Stomach (tissue), 19 donors: ENCODE measurements around the gene PRRT3. TPM values are rescaled to one million over a fixed set of nuclear protein-coding genes. Genes with fewer than 3 reads are reported as not detected.

ENCODE experiments used
- DNase-seq, 2 donors: peaks; one replicate each; pipeline versions ENCODE4 v3.0.0 to v3.0.0-alpha.2; 2013 to 2019
- H3K27ac ChIP-seq, 5 donors: fragments of 200-600 bp in 4 of 5; sonication (generic) in 4 of 5; one replicate each; pipeline ENCODE4 v1.5.1; 2013 to 2019; ENCODE audit warnings: mild to moderate bottlenecking in 1 of 5, moderate library complexity in 1 of 5
- H3K27me3 ChIP-seq, 3 donors: fragments of 200-600 bp; sonication (generic); one replicate each; pipeline ENCODE4 v1.5.1; 2017 to 2019; ENCODE audit warnings: mixed run types in 1 of 3
- H3K36me3 ChIP-seq, 4 donors: fragments of 200-600 bp; sonication (generic); 1 replicate in 3 of 4; 2 replicates in 1 of 4; pipeline ENCODE4 v1.5.1; 2016 to 2019
- H3K4me1 ChIP-seq, 4 donors: fragments of 200-600 bp; sonication (generic); one replicate each; pipeline ENCODE4 v1.5.1; 2016 to 2019
- H3K4me3 ChIP-seq, 4 donors: fragments of 200-600 bp; sonication (generic) in 3 of 4; one replicate each; pipeline ENCODE4 v1.5.1; 2016 to 2019; ENCODE audit warnings: mild to moderate bottlenecking in 1 of 4
- H3K9me3 ChIP-seq, 4 donors: fragments of 200-600 bp; sonication (generic); one replicate each; pipeline ENCODE4 v1.5.1; 2016 to 2019
- CTCF ChIP-seq, 7 experiments: fragments of 450-650 bp in 4 of 7; fragments of 200-600 bp in 3 of 7; sonication (generic) in 3 of 7; IDR thresholded peaks; one replicate each; pipeline ENCODE4 v1.5.1; 2016 to 2019; ENCODE audit warnings: antibody characterized with exemption in 7 of 7, control low read depth in 2 of 7, mild to moderate bottlenecking in 1 of 7
- EP300 ChIP-seq: sonication (generic); formaldehyde crosslinking; IDR thresholded peaks from one replicate; pipeline ENCODE4 v1.6.1; 2017; ENCODE audit warnings: antibody characterized with exemption
- POLR2A ChIP-seq, 4 donors: fragments of 450-650 bp; IDR thresholded peaks; one replicate each; pipeline ENCODE4 v1.6.1; 2016; ENCODE audit warnings: antibody characterized with exemption in 4 of 4, control low read depth in 2 of 4, mild to moderate bottlenecking in 1 of 4, moderate library complexity in 1 of 4
- POLR2AphosphoS5 ChIP-seq, 3 donors: sonication (generic); formaldehyde crosslinking; IDR thresholded peaks; one replicate each; pipeline ENCODE4 v1.6.1; 2016; ENCODE audit warnings: antibody characterized with exemption in 3 of 3
- WGBS, 5 donors: extraction: QIAGEN DNeasy Blood & Tissue Kit in 3 of 5; methylation state at CpG; one replicate each; pipeline versions ENCODE4 v1.1.5 to v1.1.7; 2013 to 2018; 5-methylcytosine and 5-hydroxymethylcytosine counted together
- intact Hi-C: fragments of 100-400 bp; cut with DNase I; formaldehyde crosslinking; loops from one replicate; pipeline ENCODE4 v1.15.1; 2023; ENCODE audit warnings: low total_unique reads
- long read RNA-seq, 10 donors: transcript quantifications; one replicate each; lab custom pipeline, GENCODE V29; 2026
- polyA plus RNA-seq, 3 donors: library from polyadenylated mRNA; stranded (reverse); fragments of 200-250 nt; gene quantifications; one replicate each; pipeline ENCODE4 v1.2.3, GENCODE V29; 2013
- total RNA-seq, 5 donors: library from RNA; depleted of rRNA; stranded (reverse); fragments of >200 nt; gene quantifications; one replicate each; pipeline versions ENCODE4 v1.1.0 to v1.2.3, GENCODE V29; 2014 to 2016
- donor health status: healthy with polysubstance abuse.
- donor health status: Bipolar disorder and iron deficiency.
- donor health status: healthy.

The PRRT3 gene
- total RNA-seq (10 to 100 TPM in 1 of 5 donors, 1 to 10 TPM in 2, under 1 TPM in 2; 0.58 to 31.6 (median 5.4) TPM), polyA plus RNA-seq (under 1 TPM; 0.44 to 0.92 (median 0.80) TPM)
- long read RNA-seq, donor 1 = 0 reads
- long read RNA-seq, donor 2, partial matches to known transcripts = 0 of 1 reads
- long read RNA-seq, donor 2, other reads (novel, unspliced or antisense) = 0 of 1 reads
- long read RNA-seq, donor 3 = 0 reads
- long read RNA-seq, donor 4 = 0 reads
- long read RNA-seq, donor 5 = 0 reads
- long read RNA-seq, donor 6 = 0 reads
- long read RNA-seq, donor 7 = 0 reads
- long read RNA-seq, donor 8 = 0 reads
- long read RNA-seq, donor 9 = 0 reads
- long read RNA-seq, donor 10 = 0 reads

GRCh38 chr3:9951962-9952805 lies at the start of gene PRRT3:
Gene PRRT3, minus strand, starts transcription at chr3:9952408. Its CDS starts 2,293 bp downstream, at chr3:9950115.
- H3K4me1 ChIP-seq = peaks cover 14 to 46% (median 34%) of the 10 kb centered on the region in 4 donors
- no peaks in the 10 kb centered on the region for H3K27me3 ChIP-seq
- intact Hi-C loops = no loop called here
- H3K4me3 ChIP-seq = peak within 1 kb of the TSS; percentile 54 to 65 (median 57)
- H3K9me3 ChIP-seq = no peaks in the 10 kb centered on the region
- no peak within 1 kb of the TSS for H3K27ac ChIP-seq
- TF ChIP-seq POLR2AphosphoS5 (IDR thresholded peaks at IDR 0.05) (no peak), EP300 (no peak), POLR2A (IDR thresholded peaks at IDR 0.05) (no peak), CTCF (IDR thresholded peaks at IDR 0.05) (no peak)
- H3K36me3 ChIP-seq = peaks cover 0 to 8% (median 2%) of the 10 kb centered on the region in 4 donors
- DNase-seq = peak; percentile 45 to 81
- 3 to 6% (median 3%) methylated on average over 34 to 50 of the region's 52 CpGs for WGBS, 5 donors

DNA sequence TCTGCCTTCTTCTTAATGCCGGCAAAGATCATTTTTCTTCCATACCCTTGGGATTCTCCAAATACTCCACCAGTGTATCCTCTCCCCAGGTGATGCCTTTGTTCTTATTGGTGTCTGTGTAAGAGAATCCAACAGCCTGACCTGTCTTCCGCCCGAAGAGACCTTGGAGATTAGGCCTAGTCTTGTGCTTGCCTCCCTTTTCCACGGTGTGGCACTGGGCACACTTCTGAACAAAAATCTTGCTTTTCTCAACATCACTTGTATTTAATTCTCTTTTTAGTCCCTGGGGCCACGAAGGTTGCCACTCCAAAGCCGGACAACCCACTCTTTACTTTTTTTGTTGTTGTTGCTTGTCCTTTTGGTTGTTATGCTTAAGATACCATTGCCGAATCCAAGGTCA lies 48.5 kb upstream of the PRRT3 start:
- Histone ChIP-seq H3K4me1 (no peaks in the 10 kb centered on the region), H3K36me3 (peaks cover 0 to 28% (median 14%) of the 10 kb centered on the region in 4 donors), H3K27ac (no peak overlapping the region), H3K27me3 (no peaks in the 10 kb centered on the region), H3K9me3 (no peaks in the 10 kb centered on the region), H3K4me3 (no peak overlapping the region)
- DNase-seq = peak in 1 of 2 donors; percentile 13
- intact Hi-C loops = no loop called here
- TF ChIP-seq EP300 = no peak
- no peak for TF ChIP-seq POLR2AphosphoS5 (IDR thresholded peaks at IDR 0.05)
- TF ChIP-seq CTCF (IDR thresholded peaks at IDR 0.05) = no peak
- no peak for TF ChIP-seq POLR2A (IDR thresholded peaks at IDR 0.05)
- 96 to 99% (median 97%) methylated on average over 7 of the region's 7 CpGs for WGBS, 5 donors

GRCh38 chr3:9994086-9994844 lies 42.1 kb upstream of the PRRT3 start:
- intact Hi-C loops = no loop called here
- 89 to 95% (median 91%) methylated on average over 10 of the region's 10 CpGs for whole genome bisulfite sequencing, 5 donors
- Histone ChIP-seq H3K27me3 (no peaks in the 10 kb centered on the region), H3K4me3 (no peak overlapping the region), H3K36me3 (peaks cover 0 to 21% (median 12%) of the 10 kb centered on the region in 4 donors), H3K27ac (no peak overlapping the region), H3K9me3 (no peaks in the 10 kb centered on the region), H3K4me1 (peaks cover 0 to 7% (median 0%) of the 10 kb centered on the region in 4 donors)
- TF ChIP-seq POLR2AphosphoS5 (IDR thresholded peaks at IDR 0.05) = no peak
- TF ChIP-seq EP300 = no peak
- TF ChIP-seq POLR2A (IDR thresholded peaks at IDR 0.05) = no peak
- no peak for TF ChIP-seq CTCF (IDR thresholded peaks at IDR 0.05)
- peak in 1 of 2 donors; percentile 9 for DNase-seq

DNA sequence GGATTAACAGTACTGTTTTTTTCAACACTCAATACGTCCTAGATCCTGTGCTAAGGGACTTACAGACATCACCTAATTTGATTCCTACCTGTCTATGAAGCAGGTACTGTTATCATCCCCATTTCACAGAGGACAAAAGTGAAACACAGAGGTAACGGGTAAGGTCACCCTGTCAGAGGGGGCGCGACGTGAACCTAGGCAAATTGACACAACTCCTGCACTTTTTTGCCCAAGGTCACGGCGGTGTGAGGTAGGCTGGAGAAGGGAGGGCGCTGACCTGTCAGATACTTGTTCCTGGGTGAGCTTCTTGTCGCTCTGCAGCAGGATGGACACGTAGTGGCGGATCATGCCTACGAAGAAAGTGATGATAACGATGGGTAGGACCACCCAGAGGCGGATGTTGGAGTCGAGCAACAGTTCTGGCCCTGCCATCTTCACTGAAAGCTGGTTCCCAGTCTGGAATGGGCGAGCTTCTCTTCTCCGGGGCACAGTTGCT lies 34.1 kb upstream of the PRRT3 start:
- TF ChIP-seq POLR2A (IDR thresholded peaks at IDR 0.05) = no peak
- WGBS, 5 donors = 0 to 1% (median 1%) methylated on average over 10 to 17 of the region's 17 CpGs
- H3K4me3 ChIP-seq = peak overlapping the region; percentile 86 to 96 (median 90)
- H3K9me3 ChIP-seq = no peaks in the 10 kb centered on the region
- no peak for DNase-seq
- intact Hi-C loops = no loop called here
- H3K4me1 ChIP-seq = peaks cover 24 to 53% (median 40%) of the 10 kb centered on the region in 4 donors
- H3K36me3 ChIP-seq = peaks cover 0 to 20% (median 17%) of the 10 kb centered on the region in 4 donors
- H3K27me3 ChIP-seq = no peaks in the 10 kb centered on the region
- peak overlapping the region; percentile 53 to 92 (median 87) for H3K27ac ChIP-seq
